Measurements from ENCODE around the gene FNDC3B. TPM values are rescaled to one million over a fixed set of nuclear protein-coding genes. Genes with fewer than 3 reads are reported as not detected.
"Not testable (repeated sequence)": the region's sequence is repeated elsewhere in the genome, so short reads cannot be mapped to it uniquely, and the experiment has no call there.

FNDC3B gene
- total RNA-seq, 1 donor from 2014 or later = 19.3 TPM

DNA sequence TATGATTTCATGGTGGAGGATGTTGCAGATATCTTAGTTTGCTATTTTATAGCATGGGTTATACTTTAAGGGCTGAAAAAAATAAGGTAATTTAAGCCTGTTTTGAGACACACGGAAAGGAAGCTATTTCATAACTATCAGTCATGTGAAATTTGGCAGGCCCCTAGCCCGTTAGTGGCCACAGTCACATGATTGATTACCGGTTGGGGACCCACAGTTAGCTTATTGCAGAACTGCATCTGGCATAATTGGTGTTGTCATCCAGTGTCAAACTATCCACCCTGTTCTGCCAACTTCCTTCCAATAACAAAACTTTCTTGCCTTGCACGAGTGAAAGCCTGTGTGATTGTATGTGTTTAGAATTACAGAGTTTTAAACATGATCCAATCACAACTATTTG is 35.2 kb downstream of the FNDC3B start:
- no peak for DNase-seq

DNA sequence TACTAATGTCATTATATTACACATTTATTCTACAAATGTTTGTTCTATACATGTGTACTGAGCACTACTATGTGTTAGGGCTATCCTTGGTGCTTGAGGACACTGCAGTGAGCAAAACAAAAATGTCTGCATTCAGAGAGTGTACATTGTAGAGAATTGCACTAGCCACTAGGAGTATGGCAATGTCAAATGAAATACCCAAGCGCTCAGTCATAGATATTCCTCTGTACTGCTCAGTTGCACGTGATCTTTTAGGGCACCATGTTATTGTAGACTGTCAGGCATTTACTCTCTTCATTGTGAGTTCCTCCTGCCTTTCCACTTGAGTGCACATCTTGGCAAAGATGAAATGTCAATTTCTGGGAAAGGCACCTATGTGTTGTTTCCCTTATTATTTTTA is 36.8 kb downstream of the FNDC3B start:
- DNase-seq = no peak

- no peak for DNase-seq
Measured at GRCh38 chr3:172077197-172077757, 37.9 kb downstream of the FNDC3B start.

- no peak for DNase-seq
Measured at GRCh38 chr3:172078244-172078643, 38.9 kb downstream of the FNDC3B start.

DNA sequence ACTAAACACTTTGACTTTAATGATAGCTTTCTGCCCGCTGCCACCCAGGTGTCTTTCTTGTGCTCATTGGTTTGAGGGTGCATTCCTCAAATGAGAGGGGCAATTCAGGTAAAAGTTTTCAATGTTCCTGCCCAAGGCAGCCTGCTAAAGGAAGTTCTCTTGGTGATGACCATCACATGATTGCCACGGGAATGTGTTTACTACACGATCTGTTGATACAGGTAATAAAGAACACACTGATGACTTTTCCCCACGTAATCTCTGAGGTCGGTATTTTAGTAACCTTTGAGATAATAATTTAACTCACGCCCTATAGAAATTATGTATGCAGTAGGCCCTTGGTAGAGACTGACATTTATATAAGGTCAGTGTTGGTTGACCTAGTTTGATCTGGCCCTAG is 39.3 kb downstream of the FNDC3B start:
- DNase-seq = no peak

GRCh38 chr3:172079326-172079976 is 40.1 kb downstream of the FNDC3B start:
- no peak for DNase-seq

- DNase-seq = no peak
Measured at GRCh38 chr3:172080503-172080902, 41.1 kb downstream of the FNDC3B start.

DNA sequence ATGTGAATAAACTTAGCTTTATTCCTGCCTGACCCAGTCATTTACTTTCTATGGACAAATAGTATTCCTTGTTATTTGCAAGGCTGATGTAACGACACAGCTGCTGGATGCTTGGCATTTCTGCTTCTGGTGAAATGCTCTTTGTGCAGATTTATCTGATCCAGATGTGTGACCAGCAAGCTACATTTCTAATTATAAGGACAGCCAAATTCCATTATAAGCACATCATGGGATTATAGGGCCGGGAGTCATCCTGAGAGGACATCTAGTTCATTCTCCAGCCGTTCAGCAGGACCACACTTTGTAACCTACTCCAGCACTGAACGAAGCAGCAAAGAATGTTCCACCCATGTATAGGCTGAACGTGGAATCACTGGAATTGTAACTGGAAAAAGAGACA is 42.9 kb downstream of the FNDC3B start:
- no peak for DNase-seq

- no peak for DNase-seq
Measured at GRCh38 chr3:172082820-172083513, 43.6 kb downstream of the FNDC3B start.

GRCh38 chr3:172083995-172084409 is 44.6 kb downstream of the FNDC3B start:
- no peak for DNase-seq

GRCh38 chr3:172084871-172085556 is 45.6 kb downstream of the FNDC3B start:
- no peak for DNase-seq

DNA sequence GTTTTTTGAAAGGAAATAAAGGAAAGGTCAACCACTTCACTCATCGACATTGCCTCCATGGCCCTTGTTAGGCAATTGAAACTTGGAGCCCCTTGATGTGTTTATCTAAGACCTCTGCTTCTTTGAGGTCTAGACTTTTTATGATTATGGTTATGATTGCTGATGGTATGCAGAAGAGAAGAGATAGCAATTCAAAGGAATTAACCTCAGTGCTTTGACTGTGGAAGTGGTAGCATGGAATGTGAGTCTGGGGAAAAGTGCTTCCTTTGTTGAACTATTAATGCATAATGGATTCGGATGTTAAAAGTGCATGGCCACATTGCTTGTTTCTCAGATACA is 46.1 kb downstream of the FNDC3B start:
- no peak for DNase-seq

GRCh38 chr3:172086071-172086470 is 46.7 kb downstream of the FNDC3B start:
- DNase-seq = no peak

- DNase-seq = no peak
Measured at GRCh38 chr3:172087198-172087597, 47.8 kb downstream of the FNDC3B start.

GRCh38 chr3:172087602-172088580 is 48.5 kb downstream of the FNDC3B start:
- no peak for DNase-seq

- no peak for DNase-seq
Measured at GRCh38 chr3:172089250-172089649, 49.9 kb downstream of the FNDC3B start.

- no peak for DNase-seq
Measured at GRCh38 chr3:172090035-172090434, 50.7 kb downstream of the FNDC3B start.

DNA sequence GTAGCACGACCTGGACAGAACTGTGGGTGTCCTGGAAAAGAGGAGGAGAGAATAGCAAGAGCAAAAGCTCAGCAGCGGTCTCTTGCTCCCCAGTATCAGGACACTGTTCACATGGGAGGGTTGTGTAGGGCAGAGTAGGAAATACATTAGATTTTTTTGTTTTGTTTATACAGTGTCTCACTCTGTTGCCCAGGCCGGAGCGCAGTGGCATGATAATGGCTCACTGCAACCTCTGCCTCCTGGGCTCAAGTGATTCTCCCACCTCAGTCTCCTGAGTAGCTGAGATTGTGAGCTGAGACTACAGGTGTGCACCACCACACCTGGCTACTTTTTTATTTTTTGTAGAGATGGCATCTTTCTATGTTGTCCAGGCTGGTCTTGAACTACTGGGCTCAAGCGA is 53.3 kb downstream of the FNDC3B start:
- no peak for DNase-seq

- DNase-seq = not testable (repeated sequence)
Measured at GRCh38 chr3:172093581-172094443, 54.4 kb downstream of the FNDC3B start.

GRCh38 chr3:172094621-172095557 is 55.5 kb downstream of the FNDC3B start:
- no peak for DNase-seq
